ENCODE measurements around the gene PGAP6. TPM values are rescaled to one million over a fixed set of nuclear protein-coding genes. Genes with fewer than 3 reads are reported as not detected.
A peak's percentile ranks its signal among the peaks of the same experiment; 100 is the strongest.

The PGAP6 gene
- total RNA-seq, 1 donor from 2014 or later: 80.5 TPM

DNA sequence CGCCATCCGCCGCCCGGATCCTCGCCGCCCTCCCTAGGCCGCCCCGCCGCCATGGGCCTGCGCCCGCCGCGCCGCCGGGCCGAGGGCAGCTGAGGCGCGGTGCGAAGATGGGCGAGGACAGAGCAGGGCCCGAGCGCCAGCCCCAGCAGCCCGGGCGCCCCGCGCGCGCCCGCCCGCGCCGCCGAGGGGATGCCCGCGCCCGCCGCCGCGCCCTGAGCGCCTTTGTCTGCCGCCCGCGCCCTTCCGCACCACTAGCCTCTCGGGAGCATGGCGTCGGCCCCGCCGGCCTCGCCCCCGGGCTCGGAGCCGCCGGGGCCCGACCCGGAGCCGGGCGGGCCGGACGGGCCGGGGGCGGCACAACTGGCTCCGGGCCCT is 43.9 kb upstream of the PGAP6 start:
- Mint-ChIP-seq H3K4me1 (ENCODE audit: low read depth, unreplicated experiment) (peaks cover 16% of the 10 kb centered on the region), H3K27ac (ENCODE audit: unreplicated experiment) (no peak overlapping the region), H3K9me3 (ENCODE audit: unreplicated experiment) (no peaks in the 10 kb centered on the region), H3K27me3 (ENCODE audit: low read depth, unreplicated experiment) (peaks cover 14% of the 10 kb centered on the region), H3K4me3 (ENCODE audit: unreplicated experiment) (no peak overlapping the region), H3K36me3 (ENCODE audit: low read depth, unreplicated experiment) (peaks cover 7% of the 10 kb centered on the region)
- H3K4me2 ChIP-seq (ENCODE audit: low read length): peak overlapping the region; percentile 96
- H3K9ac ChIP-seq (ENCODE audit: low read length): peak overlapping the region; percentile 72
- H2AFZ ChIP-seq (ENCODE audit: low read depth, low read length): no peak overlapping the region
- no peaks in the 10 kb centered on the region for H3K36me3 ChIP-seq (ENCODE audit: insufficient read depth, low read length)
- H3K27ac ChIP-seq (ENCODE audit: low read depth, low read length): no peak overlapping the region
- H3K4me3 ChIP-seq (ENCODE audit: insufficient read depth, low read depth, low read length): peak overlapping the region; percentile 71
- H3K27me3 ChIP-seq (ENCODE audit: insufficient read depth, low read length): no peaks in the 10 kb centered on the region
- FAIRE-seq (no peak), DNase-seq (ENCODE audit: low read depth) (no peak)
- peaks cover 42% of the 10 kb centered on the region for H4K20me1 ChIP-seq (ENCODE audit: insufficient read depth, low read length)
- no peaks in the 10 kb centered on the region for H3K9me3 ChIP-seq (ENCODE audit: insufficient read depth, low read depth, low read length)
- H3K4me1 ChIP-seq (ENCODE audit: insufficient read depth, low read length): peaks cover 25% of the 10 kb centered on the region
- peaks cover 44% of the 10 kb centered on the region for H3K79me2 ChIP-seq (ENCODE audit: insufficient read depth, low read length)
- TF ChIP-seq EZH2 (IDR thresholded peaks at IDR 0.05; ENCODE audit: insufficient read depth, low read length) (no peak), CTCF (IDR thresholded peaks at IDR 0.05; ENCODE audit: insufficient read depth, low read depth, low read length) (no peak)

DNA sequence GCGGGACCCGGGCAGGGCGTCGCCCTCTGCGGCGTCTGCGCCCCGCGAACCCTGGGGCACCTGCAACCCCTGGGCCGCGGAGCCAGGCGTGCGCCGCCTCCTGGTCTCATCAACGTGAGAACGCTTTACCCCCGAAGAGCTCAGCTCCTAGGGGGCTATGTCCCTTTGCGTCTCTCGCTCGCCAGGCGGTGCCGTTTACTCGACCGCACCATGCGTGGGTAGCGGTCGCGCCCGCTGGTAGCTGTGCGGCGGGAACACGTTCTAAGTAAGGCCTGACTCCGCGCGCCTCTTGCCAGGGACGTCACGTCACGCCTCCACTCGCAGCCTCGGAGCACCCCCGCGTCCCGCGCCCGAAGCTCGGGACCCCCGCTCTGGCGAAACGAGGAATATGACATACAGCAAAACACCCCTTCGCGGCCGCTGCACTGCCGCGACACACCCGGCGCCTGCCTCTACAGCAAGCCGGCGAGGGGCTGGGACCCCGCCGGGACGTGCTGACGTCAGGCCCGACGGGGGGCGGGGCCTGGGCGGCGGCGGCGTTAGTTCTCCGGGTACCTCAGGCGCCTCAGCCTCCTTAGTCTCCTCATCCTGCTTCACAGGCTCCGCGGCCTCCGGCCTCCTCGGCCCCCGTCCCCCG is 43.4 kb upstream of the PGAP6 start, which contains the start of gene RAB11FIP3:
Gene RAB11FIP3 (plus strand): TSS at position 568 of the 637 bp plus-strand sequence. CDS start 358 bp downstream, outside the sequence.
- Histone ChIP-seq H3K4me2 (ENCODE audit: low read length) (peak within 1 kb of the TSS; percentile 96), H3K9me3 (ENCODE audit: insufficient read depth, low read depth, low read length) (no peaks in the 10 kb centered on the region), H3K27ac (ENCODE audit: low read depth, low read length) (peak within 1 kb of the TSS; percentile 63), H2AFZ (ENCODE audit: low read depth, low read length) (peak within 1 kb of the TSS; percentile 97), H3K9ac (ENCODE audit: low read length) (peak within 1 kb of the TSS; percentile 72), H3K27me3 (ENCODE audit: insufficient read depth, low read length) (no peaks in the 10 kb centered on the region), H3K36me3 (ENCODE audit: insufficient read depth, low read length) (no peaks in the 10 kb centered on the region), H4K20me1 (ENCODE audit: insufficient read depth, low read length) (peaks cover 38% of the 10 kb centered on the region), H3K4me3 (ENCODE audit: insufficient read depth, low read depth, low read length) (peak within 1 kb of the TSS; percentile 71), H3K79me2 (ENCODE audit: insufficient read depth, low read length) (peaks cover 39% of the 10 kb centered on the region), H3K4me1 (ENCODE audit: insufficient read depth, low read length) (peaks cover 25% of the 10 kb centered on the region)
- FAIRE-seq (no peak), DNase-seq (ENCODE audit: low read depth) (peak; percentile 60)
- TF ChIP-seq EZH2 (IDR thresholded peaks at IDR 0.05; ENCODE audit: insufficient read depth, low read length) (no peak), CTCF (IDR thresholded peaks at IDR 0.05; ENCODE audit: insufficient read depth, low read depth, low read length) (no peak)
- no peaks in the 10 kb centered on the region for H3K9me3 Mint-ChIP-seq (ENCODE audit: unreplicated experiment)
- H3K27ac Mint-ChIP-seq (ENCODE audit: unreplicated experiment): peak within 1 kb of the TSS; percentile 66
- peaks cover 7% of the 10 kb centered on the region for H3K36me3 Mint-ChIP-seq (ENCODE audit: low read depth, unreplicated experiment)
- peaks cover 15% of the 10 kb centered on the region for H3K27me3 Mint-ChIP-seq (ENCODE audit: low read depth, unreplicated experiment)
- peak within 1 kb of the TSS; percentile 86 for H3K4me3 Mint-ChIP-seq (ENCODE audit: unreplicated experiment)
- peaks cover 16% of the 10 kb centered on the region for H3K4me1 Mint-ChIP-seq (ENCODE audit: low read depth, unreplicated experiment)

GRCh38 chr16:424623-425081 is 42.9 kb upstream of the PGAP6 start:
- Histone ChIP-seq H3K36me3 (ENCODE audit: insufficient read depth, low read length) (no peaks in the 10 kb centered on the region), H3K9me3 (ENCODE audit: insufficient read depth, low read depth, low read length) (no peaks in the 10 kb centered on the region), H3K79me2 (ENCODE audit: insufficient read depth, low read length) (peaks cover 34% of the 10 kb centered on the region), H3K4me2 (ENCODE audit: low read length) (peak overlapping the region; percentile 96), H3K4me1 (ENCODE audit: insufficient read depth, low read length) (peaks cover 25% of the 10 kb centered on the region), H3K4me3 (ENCODE audit: insufficient read depth, low read depth, low read length) (peak overlapping the region; percentile 68), H3K27me3 (ENCODE audit: insufficient read depth, low read length) (no peaks in the 10 kb centered on the region), H3K27ac (ENCODE audit: low read depth, low read length) (peak overlapping the region; percentile 35), H4K20me1 (ENCODE audit: insufficient read depth, low read length) (peaks cover 33% of the 10 kb centered on the region), H2AFZ (ENCODE audit: low read depth, low read length) (peak overlapping the region; percentile 97), H3K9ac (ENCODE audit: low read length) (peak overlapping the region; percentile 72)
- TF ChIP-seq EZH2 (IDR thresholded peaks at IDR 0.05; ENCODE audit: insufficient read depth, low read length) (no peak), CTCF (IDR thresholded peaks at IDR 0.05; ENCODE audit: insufficient read depth, low read depth, low read length) (no peak)
- Mint-ChIP-seq H3K27me3 (ENCODE audit: low read depth, unreplicated experiment) (peaks cover 15% of the 10 kb centered on the region), H3K4me1 (ENCODE audit: low read depth, unreplicated experiment) (peaks cover 16% of the 10 kb centered on the region), H3K4me3 (ENCODE audit: unreplicated experiment) (peak overlapping the region; percentile 76), H3K27ac (ENCODE audit: unreplicated experiment) (peak overlapping the region; percentile 66), H3K9me3 (ENCODE audit: unreplicated experiment) (no peaks in the 10 kb centered on the region), H3K36me3 (ENCODE audit: low read depth, unreplicated experiment) (peaks cover 7% of the 10 kb centered on the region)
- DNase-seq (ENCODE audit: low read depth): no peak
- FAIRE-seq: no peak

All from astrocyte (in vitro differentiated cells and primary cell).